ENCODE data around the gene C10orf62.

C10orf62 gene

DNA sequence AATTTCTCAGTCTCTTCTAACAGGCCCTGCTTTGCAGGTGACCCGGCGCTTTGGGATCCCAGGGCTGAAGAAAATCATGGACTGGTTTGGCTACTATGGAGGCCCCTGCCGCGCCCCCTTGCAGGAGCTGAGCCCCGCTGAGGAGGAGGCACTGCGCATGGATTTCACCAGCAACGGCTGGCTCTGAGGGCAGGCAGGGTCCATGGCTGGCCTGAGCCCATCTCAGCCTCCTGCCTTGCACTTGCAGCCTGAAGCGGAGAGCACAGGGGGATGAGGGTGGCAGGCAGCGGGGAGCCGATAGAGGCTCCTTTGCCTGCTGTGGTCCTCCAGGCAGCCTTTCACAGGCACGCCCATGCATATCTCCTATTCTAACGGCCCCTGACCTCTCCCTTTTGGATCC is 22.0 kb downstream of the C10orf62 start:
- no peak overlapping the region for H3K4me3 ChIP-seq (ENCODE audit: low read depth, low read length)
- no peak for DNase-seq (ENCODE audit: low read depth)
- TF ChIP-seq, protein P1, sequence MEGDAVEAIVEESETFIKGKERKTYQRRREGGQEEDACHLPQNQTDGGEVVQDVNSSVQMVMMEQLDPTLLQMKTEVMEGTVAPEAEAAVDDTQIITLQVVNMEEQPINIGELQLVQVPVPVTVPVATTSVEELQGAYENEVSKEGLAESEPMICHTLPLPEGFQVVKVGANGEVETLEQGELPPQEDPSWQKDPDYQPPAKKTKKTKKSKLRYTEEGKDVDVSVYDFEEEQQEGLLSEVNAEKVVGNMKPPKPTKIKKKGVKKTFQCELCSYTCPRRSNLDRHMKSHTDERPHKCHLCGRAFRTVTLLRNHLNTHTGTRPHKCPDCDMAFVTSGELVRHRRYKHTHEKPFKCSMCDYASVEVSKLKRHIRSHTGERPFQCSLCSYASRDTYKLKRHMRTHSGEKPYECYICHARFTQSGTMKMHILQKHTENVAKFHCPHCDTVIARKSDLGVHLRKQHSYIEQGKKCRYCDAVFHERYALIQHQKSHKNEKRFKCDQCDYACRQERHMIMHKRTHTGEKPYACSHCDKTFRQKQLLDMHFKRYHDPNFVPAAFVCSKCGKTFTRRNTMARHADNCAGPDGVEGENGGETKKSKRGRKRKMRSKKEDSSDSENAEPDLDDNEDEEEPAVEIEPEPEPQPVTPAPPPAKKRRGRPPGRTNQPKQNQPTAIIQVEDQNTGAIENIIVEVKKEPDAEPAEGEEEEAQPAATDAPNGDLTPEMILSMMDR (IDR thresholded peaks at IDR 0.05; ENCODE audit: low read depth, low read length, missing control alignments) = no peak
- in situ Hi-C loops (cut with HindIII; ENCODE audit: low sequenced_read_pairs) = no loop called here

DNA sequence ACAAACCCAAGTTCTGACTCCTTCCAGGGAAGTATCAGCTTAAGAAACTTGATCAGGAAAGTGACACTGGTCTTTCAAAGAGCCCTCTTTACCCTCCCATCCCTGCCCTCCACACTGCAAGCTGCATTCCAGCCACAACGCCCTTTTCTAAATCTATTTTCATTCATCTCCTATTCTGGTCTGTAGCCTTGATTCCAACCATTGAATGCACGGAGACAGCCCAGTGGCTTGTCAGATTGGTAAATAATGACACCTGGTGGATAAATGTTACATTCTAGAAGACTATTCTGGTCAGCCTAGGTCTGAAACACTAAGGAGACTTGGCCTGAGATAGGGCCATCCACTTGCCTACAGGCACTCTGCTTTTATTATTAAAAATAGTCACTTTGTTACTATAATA is 22.9 kb downstream of the C10orf62 start:
- TF ChIP-seq, protein P1 (IDR thresholded peaks at IDR 0.05; ENCODE audit: low read depth, low read length, missing control alignments) = peak; percentile 38
- in situ Hi-C loops (cut with HindIII; ENCODE audit: low sequenced_read_pairs) = no loop called here
- DNase-seq (ENCODE audit: low read depth) = peak; percentile 33
- no peak overlapping the region for H3K4me3 ChIP-seq (ENCODE audit: low read depth, low read length)

DNA sequence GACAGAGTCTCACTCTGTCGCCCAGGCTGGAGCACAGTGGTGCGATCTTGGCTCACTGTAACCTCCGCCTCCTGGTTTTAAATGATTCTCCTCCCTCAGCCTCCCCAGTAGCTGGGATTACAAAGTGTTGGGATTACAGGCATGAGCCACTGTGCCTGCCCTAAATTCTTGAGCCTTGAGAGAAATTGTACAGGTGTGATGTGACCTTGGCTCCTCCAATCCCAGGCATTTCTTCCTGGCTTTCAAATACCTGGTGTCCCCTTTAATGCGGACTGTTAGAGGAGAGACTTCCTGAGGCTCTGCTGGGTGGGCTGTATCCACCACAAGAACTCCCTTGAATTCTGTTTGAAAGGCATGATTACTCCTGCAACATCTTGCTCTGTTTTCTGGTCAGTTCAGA is 28.8 kb downstream of the C10orf62 start:
- TF ChIP-seq, protein P1 (IDR thresholded peaks at IDR 0.05; ENCODE audit: low read depth, low read length, missing control alignments) = no peak
- in situ Hi-C loops (cut with HindIII; ENCODE audit: low sequenced_read_pairs) = no loop called here
- DNase-seq (ENCODE audit: low read depth) = no peak
- H3K4me3 ChIP-seq (ENCODE audit: low read depth, low read length) = no peak overlapping the region

DNA sequence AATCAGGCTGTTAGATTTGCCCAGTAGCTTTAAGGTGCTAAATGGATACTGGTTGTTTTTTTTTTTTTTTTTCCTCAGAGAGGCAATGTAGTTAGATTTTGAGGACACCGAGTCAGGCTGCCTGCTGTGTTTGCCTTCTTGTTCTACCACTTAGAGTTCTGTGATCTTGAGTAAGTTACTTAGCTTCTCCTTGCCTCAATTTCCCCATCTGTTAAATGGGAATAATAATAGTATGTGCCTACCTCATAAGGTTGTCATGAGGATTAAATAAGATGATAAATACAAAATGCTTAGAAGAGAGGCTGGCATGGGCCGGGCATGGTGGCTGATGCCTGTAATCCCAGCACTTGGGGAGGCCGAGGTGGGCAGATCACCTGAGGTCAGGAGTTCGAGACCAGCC is 29.2 kb downstream of the C10orf62 start:
- DNase-seq (ENCODE audit: low read depth) = no peak
- H3K4me3 ChIP-seq (ENCODE audit: low read depth, low read length) = no peak overlapping the region
- in situ Hi-C loops (cut with HindIII; ENCODE audit: low sequenced_read_pairs) = no loop called here
- TF ChIP-seq, protein P1 (IDR thresholded peaks at IDR 0.05; ENCODE audit: low read depth, low read length, missing control alignments) = no peak

DNA sequence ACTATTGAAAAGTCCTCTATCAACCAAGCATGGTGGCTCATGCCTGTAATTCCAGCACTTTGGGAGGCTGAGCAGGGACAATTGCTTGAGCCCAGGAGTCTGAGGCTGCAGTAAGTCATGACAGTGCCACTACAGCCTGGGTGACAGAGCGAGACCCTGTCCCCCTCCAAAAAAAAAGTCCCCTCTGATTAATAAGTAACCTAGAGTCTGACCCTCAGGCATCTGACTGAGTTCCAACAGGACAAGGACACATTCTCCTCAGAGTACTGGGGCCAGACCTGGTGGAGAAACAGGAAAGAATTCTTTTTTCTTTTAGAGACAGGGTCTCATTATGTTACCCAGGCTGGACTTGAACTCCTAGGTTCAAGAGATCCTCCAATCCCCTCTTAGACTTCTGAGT is 33.8 kb downstream of the C10orf62 start:
- in situ Hi-C loops (cut with HindIII; ENCODE audit: low sequenced_read_pairs) = no loop called here
- no peak for DNase-seq (ENCODE audit: low read depth)
- H3K4me3 ChIP-seq (ENCODE audit: low read depth, low read length) = no peak overlapping the region
- TF ChIP-seq, protein P1 (IDR thresholded peaks at IDR 0.05; ENCODE audit: low read depth, low read length, missing control alignments) = no peak

DNA sequence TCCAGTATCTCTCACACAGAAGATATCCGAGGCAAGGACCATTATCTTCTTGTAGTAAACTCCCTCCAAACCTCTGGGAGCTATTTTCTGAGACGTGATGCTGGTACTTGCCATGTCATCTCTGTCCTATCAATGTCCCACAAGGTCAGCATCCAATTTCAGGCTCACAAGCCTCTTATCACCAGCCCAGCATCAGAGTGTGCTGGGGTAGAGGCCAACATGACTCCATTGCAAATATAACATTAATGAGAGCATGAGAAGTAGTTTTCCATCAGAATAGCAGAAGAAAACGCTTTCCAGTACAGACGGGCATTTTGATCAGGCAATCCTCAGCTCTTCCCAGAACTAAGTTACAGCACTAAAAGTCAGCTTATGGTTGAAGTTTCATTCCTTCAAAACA is 38.2 kb downstream of the C10orf62 start:
- in situ Hi-C loops (cut with HindIII; ENCODE audit: low sequenced_read_pairs) = no loop called here
- TF ChIP-seq, protein P1 (IDR thresholded peaks at IDR 0.05; ENCODE audit: low read depth, low read length, missing control alignments) = no peak
- H3K4me3 ChIP-seq (ENCODE audit: low read depth, low read length) = no peak overlapping the region

DNA sequence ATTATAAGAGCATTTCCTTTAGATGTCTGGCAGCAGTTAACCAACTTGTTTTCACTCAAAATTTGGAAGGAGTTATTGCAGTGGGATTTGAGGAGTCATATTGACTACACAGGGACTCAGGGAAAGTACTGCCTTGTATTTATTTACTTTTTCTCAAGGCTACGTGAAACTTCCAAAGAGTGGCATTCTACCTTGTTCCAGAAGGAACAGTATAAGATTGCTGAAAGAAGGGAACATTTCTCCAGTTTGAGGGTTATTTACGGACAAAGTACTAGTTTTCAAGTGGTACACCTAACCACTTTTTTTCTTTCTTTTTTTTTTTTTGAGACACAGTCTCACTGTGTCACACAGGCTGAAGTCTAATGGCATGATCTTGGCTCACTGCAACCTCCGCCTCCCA is 38.7 kb downstream of the C10orf62 start:
- in situ Hi-C loops (cut with HindIII; ENCODE audit: low sequenced_read_pairs) = no loop called here
- TF ChIP-seq, protein P1 (IDR thresholded peaks at IDR 0.05; ENCODE audit: low read depth, low read length, missing control alignments) = no peak
- no peak for DNase-seq (ENCODE audit: low read depth)
- H3K4me3 ChIP-seq (ENCODE audit: low read depth, low read length) = no peak overlapping the region

More for the DNA sequence above, 38.2 kb downstream of the C10orf62 start:
- no peak for DNase-seq (ENCODE audit: low read depth)

Data from astrocyte of the cerebellum (primary cell).